ENCODE measurements around the gene ARMC9.

Gene ARMC9

GRCh38 chr2:231290321-231291015, 92.0 kb downstream of the ARMC9 start:
- ATAC-seq: no peak
- TF ChIP-seq SNAI2 (CRISPR knock-in tag; IDR thresholded peaks at IDR 0.05) (no peak), CSRNP3 (CRISPR knock-in tag; IDR thresholded peaks at IDR 0.05) (no peak), PPARA (CRISPR knock-in tag; IDR thresholded peaks at IDR 0.05; ENCODE audit: borderline replicate concordance) (no peak), ZNF8 (CRISPR knock-in tag; IDR thresholded peaks at IDR 0.05) (no peak), POU6F1 (CRISPR knock-in tag; IDR thresholded peaks at IDR 0.05; ENCODE audit: borderline replicate concordance, low read depth) (no peak), CSDC2 (CRISPR knock-in tag; IDR thresholded peaks at IDR 0.05) (no peak), ZFP30 (CRISPR knock-in tag; IDR thresholded peaks at IDR 0.05) (no peak)

- TF ChIP-seq TCF4 (CRISPR knock-in tag; IDR thresholded peaks at IDR 0.05; ENCODE audit: borderline replicate concordance) (no peak), CREB5 (CRISPR knock-in tag; IDR thresholded peaks at IDR 0.05; ENCODE audit: low read depth) (no peak), OSR1 (CRISPR knock-in tag; IDR thresholded peaks at IDR 0.05) (no peak), RARB (CRISPR knock-in tag; IDR thresholded peaks at IDR 0.05) (no peak), ESRRG (CRISPR knock-in tag; IDR thresholded peaks at IDR 0.05) (no peak), ZC3H10 (CRISPR knock-in tag; IDR thresholded peaks at IDR 0.05) (no peak), CSRNP3 (CRISPR knock-in tag; IDR thresholded peaks at IDR 0.05) (no peak), ISL1 (CRISPR knock-in tag; IDR thresholded peaks at IDR 0.05) (no peak), TOX (CRISPR knock-in tag; IDR thresholded peaks at IDR 0.05; ENCODE audit: borderline replicate concordance) (no peak), ZNF565 (CRISPR knock-in tag; conservative IDR thresholded peaks at IDR 0.05; ENCODE audit: low read depth) (no peak), POU6F1 (CRISPR knock-in tag; IDR thresholded peaks at IDR 0.05; ENCODE audit: borderline replicate concordance, low read depth) (no peak), PATZ1 (CRISPR knock-in tag; IDR thresholded peaks at IDR 0.05; ENCODE audit: borderline replicate concordance) (no peak), ZFP3 (CRISPR knock-in tag; IDR thresholded peaks at IDR 0.05) (no peak)
- no peak for ATAC-seq
Observed at GRCh38 chr2:231292472-231293134, 94.2 kb downstream of the ARMC9 start.

- ATAC-seq: no peak
- TF ChIP-seq CSDC2 (CRISPR knock-in tag; IDR thresholded peaks at IDR 0.05): no peak
- no peak for TF ChIP-seq CREB5 (CRISPR knock-in tag; IDR thresholded peaks at IDR 0.05; ENCODE audit: low read depth)
- TF ChIP-seq PATZ1 (CRISPR knock-in tag; IDR thresholded peaks at IDR 0.05; ENCODE audit: borderline replicate concordance): no peak
- TF ChIP-seq SNAI2 (CRISPR knock-in tag; IDR thresholded peaks at IDR 0.05): no peak
- no peak for TF ChIP-seq ZNF565 (CRISPR knock-in tag; conservative IDR thresholded peaks at IDR 0.05; ENCODE audit: low read depth)
- no peak for TF ChIP-seq ZC3H10 (CRISPR knock-in tag; IDR thresholded peaks at IDR 0.05)
- no peak for TF ChIP-seq TOX (CRISPR knock-in tag; IDR thresholded peaks at IDR 0.05; ENCODE audit: borderline replicate concordance)
- no peak for TF ChIP-seq TSHZ2 (CRISPR knock-in tag; IDR thresholded peaks at IDR 0.05)
- no peak for TF ChIP-seq ESRRG (CRISPR knock-in tag; IDR thresholded peaks at IDR 0.05)
Observed at GRCh38 chr2:231293163-231293562, 94.7 kb downstream of the ARMC9 start.
